Transverse colon (tissue), 4 donors: ENCODE measurements around the gene CHN1. TPM values are rescaled to one million over a fixed set of nuclear protein-coding genes. Genes with fewer than 3 reads are reported as not detected.

ENCODE experiments used
- DNase-seq: peaks from one replicate; pipeline ENCODE4 v3.0.0-alpha.2; 2019
- H3K27ac ChIP-seq, 4 donors: fragments of 200-600 bp; sonication (generic); 2 replicates each; pipeline ENCODE4 v1.5.1; 2016 to 2018; ENCODE audit warnings: inconsistent platforms in 4 of 4
- H3K27me3 ChIP-seq: fragments of 200-600 bp; sonication (generic); 2 replicates; pipeline ENCODE4 v1.5.1; 2017; ENCODE audit warnings: inconsistent platforms
- H3K36me3 ChIP-seq, 4 donors: fragments of 200-600 bp; sonication (generic); 2 replicates each; pipeline ENCODE4 v1.5.1; 2017 to 2019; ENCODE audit warnings: inconsistent platforms in 4 of 4
- H3K4me1 ChIP-seq, 4 donors: fragments of 200-600 bp; sonication (generic); 2 replicates each; pipeline ENCODE4 v1.5.1; 2017 to 2020; ENCODE audit warnings: inconsistent platforms in 4 of 4
- H3K4me3 ChIP-seq, 4 donors: fragments of 200-600 bp; sonication (generic); 1 replicate in 1 of 4; 2 replicates in 3 of 4; pipeline versions ENCODE4 v1.5.1 to v1.6.1; 2017 to 2019; ENCODE audit warnings: inconsistent platforms in 4 of 4
- H3K9me3 ChIP-seq, 2 donors: fragments of 200-600 bp; sonication (generic); 2 replicates each; pipeline ENCODE4 v1.5.1; 2017 to 2019; ENCODE audit warnings: inconsistent platforms in 2 of 2
- CTCF ChIP-seq, 5 experiments: fragments of 200-600 bp in 3 of 5; fragments of 450-650 bp in 2 of 5; sonication (generic) in 3 of 5; IDR thresholded peaks; 1 replicate in 2 of 5; 2 replicates in 3 of 5; pipeline ENCODE4 v1.5.1; 2016 to 2017; ENCODE audit warnings: antibody characterized with exemption in 5 of 5, inconsistent platforms in 3 of 5, mild to moderate bottlenecking in 2 of 5, moderate library complexity in 1 of 5
- EP300 ChIP-seq: sonication (generic); formaldehyde crosslinking; IDR thresholded peaks from one replicate; pipeline ENCODE4 v1.6.1; 2017; ENCODE audit warnings: antibody characterized with exemption, low read depth
- POLR2A ChIP-seq: fragments of 450-650 bp; IDR thresholded peaks from one replicate; pipeline ENCODE4 v1.6.1; 2016; ENCODE audit warnings: antibody characterized with exemption, mild to moderate bottlenecking, moderate library complexity
- POLR2AphosphoS5 ChIP-seq, 3 donors: sonication (generic); formaldehyde crosslinking; IDR thresholded peaks; one replicate each; pipeline ENCODE4 v1.6.1; 2016; ENCODE audit warnings: antibody characterized with exemption in 3 of 3
- WGBS, 2 donors: methylation state at CpG; one replicate each; pipeline ENCODE4 v1.1.5; 2018; ENCODE audit warnings: low coverage in 1 of 2; 5-methylcytosine and 5-hydroxymethylcytosine counted together
- in situ Hi-C, 4 donors: fragments of 200-750 bp; cut with MboI; loops; one replicate each; pipeline versions ENCODE4 v1.15.0 to v1.15.1; 2017; ENCODE audit warnings: low sequenced_read_pairs in 3 of 4, low pct_ligation_motif_present in 1 of 4, low pct_unique_long_range_greater_than_20kb in 1 of 4
- intact Hi-C: fragments of 100-400 bp; cut with DNase I; formaldehyde crosslinking; loops from one replicate; pipeline ENCODE4 v1.15.1; 2023; ENCODE audit warnings: low total_unique reads
- total RNA-seq, 4 donors: library from RNA; depleted of rRNA; stranded (reverse); fragments of >200 nt; gene quantifications; one replicate each; pipeline ENCODE4 v1.1.0, GENCODE V29; 2016

The CHN1 gene
- total RNA-seq, 4 donors from 2014 or later: 1.6 to 3.2 (median 3.0) TPM; not detected in 1

DNA sequence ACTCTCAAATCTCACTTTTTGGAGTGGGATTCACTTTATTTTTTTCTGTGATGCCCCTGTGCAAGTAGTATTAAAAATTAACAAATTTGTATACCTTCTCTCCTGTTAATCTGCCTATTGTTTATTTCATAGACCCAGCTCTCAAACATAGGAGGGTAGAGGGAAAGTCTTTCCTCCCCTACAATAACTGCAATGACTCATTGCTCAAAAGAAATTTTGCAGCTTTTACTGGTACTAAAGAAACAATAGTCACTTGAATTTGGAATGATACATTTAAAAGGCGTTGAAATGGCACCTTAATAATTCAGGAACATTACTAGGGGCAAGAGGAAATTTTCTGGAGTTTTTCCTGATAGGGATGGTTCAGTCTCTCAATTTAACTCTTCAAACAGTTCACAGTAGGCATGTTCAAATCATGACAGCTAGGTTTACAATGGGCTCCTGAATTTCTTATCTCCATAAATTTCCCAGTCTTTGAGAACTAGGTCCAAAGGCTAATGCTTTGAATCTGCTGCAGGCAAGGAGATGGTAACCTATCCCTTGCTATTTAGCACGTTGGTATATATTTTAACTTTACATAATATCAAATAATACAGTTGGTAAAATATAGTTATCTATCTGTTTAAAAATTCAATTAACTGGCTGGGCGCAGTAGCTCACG lies 88.8 kb downstream of the CHN1 start:
- Histone ChIP-seq H3K4me3 (no peak overlapping the region), H3K9me3 (no peaks in the 10 kb centered on the region), H3K27ac (no peak overlapping the region), H3K36me3 (no peaks in the 10 kb centered on the region), H3K27me3 (no peaks in the 10 kb centered on the region), H3K4me1 (no peaks in the 10 kb centered on the region)
- TF ChIP-seq POLR2AphosphoS5 (IDR thresholded peaks at IDR 0.05): no peak
- no peak for TF ChIP-seq CTCF (IDR thresholded peaks at IDR 0.05)
- TF ChIP-seq POLR2A: no peak
- no peak for TF ChIP-seq EP300
- in situ Hi-C loops (no loop called here), intact Hi-C loops (no loop called here)
- no peak for DNase-seq
- 79 to 96% methylated on average over 4 of the region's 4 CpGs for WGBS, 2 donors

DNA sequence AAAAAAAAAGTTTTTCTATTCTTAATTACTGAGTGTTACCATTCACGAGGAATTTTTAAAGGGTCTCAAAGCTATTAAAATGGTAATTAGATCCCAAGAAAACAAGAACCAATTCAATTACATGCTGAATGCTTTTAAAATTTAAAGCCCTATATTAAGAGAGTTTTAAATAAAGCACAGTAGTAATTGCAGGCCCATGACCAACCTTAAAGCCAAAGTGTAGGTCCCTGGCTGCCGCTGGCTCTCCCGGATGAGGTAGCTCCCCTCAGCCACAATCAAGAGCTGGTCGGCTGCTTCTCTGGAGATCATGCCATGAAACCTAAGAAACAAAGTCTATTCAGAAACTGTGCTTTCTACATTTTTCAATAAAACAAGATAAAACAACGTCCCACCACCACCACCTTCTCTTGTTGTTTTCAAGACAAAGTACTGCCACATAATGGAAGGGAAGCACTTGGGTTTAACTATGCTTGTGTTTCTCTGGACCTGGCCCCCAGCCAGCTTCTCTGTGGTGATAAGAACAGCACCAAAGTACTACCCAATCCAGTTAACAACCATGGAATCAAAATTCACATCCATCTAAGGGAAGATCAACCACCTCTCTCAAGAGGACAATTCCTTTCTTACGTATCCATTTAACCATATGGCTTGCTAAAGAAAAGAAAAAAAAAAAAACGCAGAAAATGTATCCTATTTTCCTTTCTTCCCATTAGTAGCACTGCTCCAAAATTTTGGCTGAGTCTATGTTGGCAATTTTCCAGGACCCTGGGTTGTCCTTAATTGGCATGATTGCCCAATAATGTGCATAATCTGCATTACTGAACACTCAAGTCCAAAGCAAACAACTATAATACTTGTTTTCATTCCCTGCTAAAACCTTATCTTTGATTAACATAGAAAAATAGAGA lies 90.1 kb downstream of the CHN1 start:
- no peaks in the 10 kb centered on the region for H3K9me3 ChIP-seq
- H3K27ac ChIP-seq: no peak overlapping the region
- TF ChIP-seq CTCF (IDR thresholded peaks at IDR 0.05): no peak
- TF ChIP-seq POLR2A: no peak
- TF ChIP-seq EP300: no peak
- TF ChIP-seq POLR2AphosphoS5 (IDR thresholded peaks at IDR 0.05): no peak
- intact Hi-C loops (no loop called here), in situ Hi-C loops (no loop called here)
- WGBS, 2 donors: 84 to 99% methylated on average over 7 of the region's 7 CpGs
- no peak for DNase-seq
- no peaks in the 10 kb centered on the region for H3K36me3 ChIP-seq
- no peaks in the 10 kb centered on the region for H3K27me3 ChIP-seq
- no peak overlapping the region for H3K4me3 ChIP-seq
- H3K4me1 ChIP-seq: no peaks in the 10 kb centered on the region

- TF ChIP-seq CTCF (IDR thresholded peaks at IDR 0.05) (no peak), POLR2A (no peak), EP300 (no peak), POLR2AphosphoS5 (IDR thresholded peaks at IDR 0.05) (no peak)
- intact Hi-C loops: no loop called here
- in situ Hi-C loops: no loop called here
- Histone ChIP-seq H3K4me3 (no peak overlapping the region), H3K27ac (no peak overlapping the region), H3K36me3 (no peaks in the 10 kb centered on the region), H3K9me3 (no peaks in the 10 kb centered on the region), H3K4me1 (no peaks in the 10 kb centered on the region), H3K27me3 (no peaks in the 10 kb centered on the region)
- 71 to 89% methylated on average over 3 of the region's 3 CpGs for WGBS, 2 donors
- no peak for DNase-seq
Observed at GRCh38 chr2:174908284-174908683, 96.9 kb downstream of the CHN1 start.

DNA sequence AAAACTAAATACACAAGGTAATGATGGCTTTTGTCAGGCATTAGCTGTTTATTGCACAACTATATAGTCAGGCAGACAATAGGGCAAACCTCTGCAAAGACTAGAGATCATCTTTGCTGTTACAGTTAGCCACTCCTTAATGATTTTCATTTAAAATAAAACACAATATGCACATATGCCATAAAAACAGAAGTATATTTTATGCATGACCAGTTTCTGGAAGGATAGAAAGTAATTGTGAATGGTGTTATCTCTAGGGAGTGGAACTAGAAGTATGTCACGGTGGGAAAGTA lies 102.0 kb downstream of the CHN1 start:
- in situ Hi-C loops: no loop called here
- Histone ChIP-seq H3K4me1 (no peaks in the 10 kb centered on the region), H3K9me3 (no peaks in the 10 kb centered on the region), H3K27me3 (no peaks in the 10 kb centered on the region), H3K4me3 (no peak overlapping the region), H3K36me3 (no peaks in the 10 kb centered on the region), H3K27ac (no peak overlapping the region)
- intact Hi-C loops: no loop called here
- WGBS, 2 donors: 59 to 60% methylated on average over 1 of the region's 1 CpG
- no peak for TF ChIP-seq POLR2A
- TF ChIP-seq EP300: no peak
- TF ChIP-seq POLR2AphosphoS5 (IDR thresholded peaks at IDR 0.05): no peak
- no peak for TF ChIP-seq CTCF (IDR thresholded peaks at IDR 0.05)
- no peak for DNase-seq
